Cardiac fibroblast (primary cell): Measurements from ENCODE around the gene SDK1.

Experiments
- DNase-seq, 2 donors: peaks; one replicate each; pipeline versions ENCODE4 v3.0.0 to v3.0.0-alpha.2; 2010; ENCODE audit warnings: low read depth in 2 of 2
- H3K4me3 ChIP-seq, 2 donors: replicated peaks in 1 of 2; 1 replicate in 1 of 2; 2 replicates in 1 of 2; pipeline ENCODE4 v1.5.1; 2011; ENCODE audit warnings: low read depth in 2 of 2, low read length in 2 of 2, mild to moderate bottlenecking in 2 of 2, moderate library complexity in 1 of 2
- CTCF ChIP-seq: IDR thresholded peaks from one replicate; pipeline ENCODE4 v1.5.1; 2011; ENCODE audit warnings: low read depth, mild to moderate bottlenecking, low read length, inconsistent platforms

Gene SDK1

GRCh38 chr7:4221043-4221442, 920.0 kb downstream of the SDK1 start:
- TF ChIP-seq CTCF = no peak
- DNase-seq = no peak
- no peak overlapping the region for H3K4me3 ChIP-seq

GRCh38 chr7:4222676-4223075, 921.6 kb downstream of the SDK1 start:
- H3K4me3 ChIP-seq = no peak overlapping the region
- no peak for DNase-seq
- no peak for TF ChIP-seq CTCF

- DNase-seq = no peak
- no peak for TF ChIP-seq CTCF
- no peak overlapping the region for H3K4me3 ChIP-seq
These were observed 924.3 kb downstream of the SDK1 start for GRCh38 chr7:4225361-4225771.

GRCh38 chr7:4225881-4226523, 925.0 kb downstream of the SDK1 start:
- no peak for DNase-seq
- TF ChIP-seq CTCF = no peak
- no peak overlapping the region for H3K4me3 ChIP-seq

GRCh38 chr7:4226524-4226882, 925.5 kb downstream of the SDK1 start:
- DNase-seq = no peak
- H3K4me3 ChIP-seq = no peak overlapping the region
- TF ChIP-seq CTCF = no peak

GRCh38 chr7:4227105-4228010, 926.3 kb downstream of the SDK1 start:
- DNase-seq = no peak
- no peak for TF ChIP-seq CTCF
- H3K4me3 ChIP-seq = no peak overlapping the region
